HG03064 (cell line): ENCODE data around the gene CBX3.
"Not testable (repeated sequence)": the region's sequence is repeated elsewhere in the genome, so short reads cannot be mapped to it uniquely, and the experiment has no call there.

Experiments
- ATAC-seq: cut with Tn5 transposase; IDR thresholded peaks from one replicate; pipeline ENCODE4 v1.9.1; 2021; ENCODE audit warnings: low read depth; ENCODE audit not compliant: unreplicated experiment

The CBX3 gene

DNA sequence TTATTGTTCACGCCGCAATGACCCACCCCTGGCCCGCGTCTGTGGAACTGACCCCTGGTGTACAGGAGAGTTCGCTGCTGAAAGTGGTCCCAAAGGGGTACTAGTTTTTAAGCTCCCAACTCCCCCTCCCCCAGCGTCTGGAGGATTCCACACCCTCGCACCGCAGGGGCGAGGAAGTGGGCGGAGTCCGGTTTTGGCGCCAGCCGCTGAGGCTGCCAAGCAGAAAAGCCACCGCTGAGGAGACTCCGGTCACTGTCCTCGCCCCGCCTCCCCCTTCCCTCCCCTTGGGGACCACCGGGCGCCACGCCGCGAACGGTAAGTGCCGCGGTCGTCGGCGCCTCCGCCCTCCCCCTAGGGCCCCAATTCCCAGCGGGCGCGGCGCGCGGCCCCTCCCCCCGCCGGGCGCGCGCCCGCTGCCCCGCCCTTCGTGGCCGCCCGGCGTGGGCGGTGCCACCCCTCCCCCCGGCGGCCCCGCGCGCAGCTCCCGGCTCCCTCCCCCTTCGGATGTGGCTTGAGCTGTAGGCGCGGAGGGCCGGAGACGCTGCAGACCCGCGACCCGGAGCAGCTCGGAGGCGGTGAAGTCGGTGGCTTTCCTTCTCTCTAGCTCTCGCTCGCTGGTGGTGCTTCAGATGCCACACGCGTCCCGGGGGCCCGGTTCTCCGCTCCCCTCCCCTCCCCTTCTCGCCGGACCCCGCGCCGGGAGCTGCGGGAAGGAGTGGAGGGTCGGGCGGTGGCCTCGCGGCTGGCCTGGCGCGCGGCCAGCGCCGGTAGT is at the start of gene CBX3:
CBX3 (plus strand) TSS at position 499 of the 772 bp plus-strand sequence. CDS start 1,254 bp downstream, outside the sequence.
- ATAC-seq, result peak; percentile 46

DNA sequence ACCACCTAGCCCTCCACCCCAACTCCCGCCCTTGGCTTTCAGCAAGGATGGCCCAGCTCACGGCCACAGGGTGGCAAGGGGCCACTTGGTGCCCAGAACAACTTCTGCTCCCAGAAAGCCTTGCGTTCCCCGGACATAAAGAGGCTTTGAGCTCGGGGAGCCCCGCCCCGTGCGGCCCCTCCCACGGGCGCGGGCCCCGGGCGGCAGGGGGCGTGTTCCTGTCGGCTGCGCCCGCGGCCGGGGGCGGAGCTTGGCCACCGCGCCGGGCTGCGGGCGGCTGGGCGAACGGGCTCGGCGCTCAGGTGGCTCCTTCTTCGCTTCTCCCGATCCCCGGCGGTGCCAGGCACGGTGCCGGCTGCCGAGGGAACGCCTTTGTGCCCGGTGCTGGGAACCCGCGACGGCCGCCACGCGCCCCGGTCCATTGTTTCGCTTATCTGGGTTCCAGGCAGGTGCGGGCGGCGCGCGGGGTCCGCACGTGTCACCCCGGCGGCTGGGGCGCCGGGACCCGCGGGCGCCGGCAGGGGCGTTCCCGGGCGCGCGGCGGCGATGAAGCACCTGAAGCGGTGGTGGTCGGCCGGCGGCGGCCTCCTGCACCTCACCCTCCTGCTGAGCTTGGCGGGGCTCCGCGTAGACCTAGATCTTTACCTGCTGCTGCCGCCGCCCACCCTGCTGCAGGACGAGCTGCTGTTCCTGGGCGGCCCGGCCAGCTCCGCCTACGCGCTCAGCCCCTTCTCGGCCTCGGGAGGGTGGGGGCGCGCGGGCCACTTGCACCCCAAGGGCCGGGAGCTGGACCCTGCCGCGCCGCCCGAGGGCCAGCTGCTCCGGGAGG is 49.4 kb upstream of the CBX3 start, which contains the start of gene NFE2L3:
NFE2L3 (plus strand) TSS at position 246 of the 829 bp plus-strand sequence; CDS start at position 547, 301 bp downstream.
- peak; percentile 56 for ATAC-seq

DNA sequence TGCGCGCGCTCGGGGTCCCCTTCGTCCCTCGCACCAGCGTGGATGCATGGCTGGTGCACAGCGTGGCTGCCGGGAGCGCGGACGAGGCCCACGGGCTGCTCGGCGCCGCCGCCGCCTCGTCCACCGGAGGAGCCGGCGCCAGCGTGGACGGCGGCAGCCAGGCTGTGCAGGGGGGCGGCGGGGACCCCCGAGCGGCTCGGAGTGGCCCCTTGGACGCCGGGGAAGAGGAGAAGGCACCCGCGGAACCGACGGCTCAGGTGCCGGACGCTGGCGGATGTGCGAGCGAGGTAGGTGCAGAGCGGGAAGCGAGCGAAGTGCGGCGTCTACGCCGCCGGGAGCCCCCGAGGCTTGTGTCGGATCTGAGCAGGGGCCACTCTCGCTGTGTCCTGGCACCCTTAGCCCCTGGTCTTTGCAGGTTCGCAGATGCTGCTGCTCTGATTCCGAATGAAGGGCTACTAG is 48.7 kb upstream of the CBX3 start:
- ATAC-seq, result peak; percentile 29

DNA sequence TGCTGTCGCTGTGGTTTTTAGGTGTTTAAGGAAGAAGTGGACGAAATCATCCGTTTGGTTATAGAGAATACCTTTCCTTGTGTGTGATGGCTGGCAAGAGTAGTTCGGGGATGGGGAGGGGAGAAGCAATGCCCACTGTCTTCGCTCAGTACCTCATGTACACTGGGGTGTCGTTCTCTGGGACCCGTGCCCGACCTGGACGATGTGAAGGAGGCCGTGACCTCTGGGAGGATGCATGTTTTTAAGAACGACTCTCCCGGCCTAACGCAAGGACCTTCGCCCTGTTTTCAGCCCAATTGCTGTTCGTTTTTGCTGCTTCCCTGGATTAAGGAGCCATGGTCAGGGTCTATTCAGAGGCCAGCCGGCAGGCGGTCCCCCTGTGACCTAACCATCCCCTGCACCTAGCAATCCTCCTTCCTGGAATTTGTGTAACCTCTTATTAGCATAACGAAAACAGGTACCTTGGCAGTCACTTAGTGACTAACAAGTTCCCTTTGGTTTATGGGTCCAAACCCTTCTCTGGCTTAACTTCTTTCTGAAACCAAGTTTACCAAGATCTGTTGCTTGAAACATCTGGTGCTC is 48.2 kb upstream of the CBX3 start:
- ATAC-seq, result no peak

DNA sequence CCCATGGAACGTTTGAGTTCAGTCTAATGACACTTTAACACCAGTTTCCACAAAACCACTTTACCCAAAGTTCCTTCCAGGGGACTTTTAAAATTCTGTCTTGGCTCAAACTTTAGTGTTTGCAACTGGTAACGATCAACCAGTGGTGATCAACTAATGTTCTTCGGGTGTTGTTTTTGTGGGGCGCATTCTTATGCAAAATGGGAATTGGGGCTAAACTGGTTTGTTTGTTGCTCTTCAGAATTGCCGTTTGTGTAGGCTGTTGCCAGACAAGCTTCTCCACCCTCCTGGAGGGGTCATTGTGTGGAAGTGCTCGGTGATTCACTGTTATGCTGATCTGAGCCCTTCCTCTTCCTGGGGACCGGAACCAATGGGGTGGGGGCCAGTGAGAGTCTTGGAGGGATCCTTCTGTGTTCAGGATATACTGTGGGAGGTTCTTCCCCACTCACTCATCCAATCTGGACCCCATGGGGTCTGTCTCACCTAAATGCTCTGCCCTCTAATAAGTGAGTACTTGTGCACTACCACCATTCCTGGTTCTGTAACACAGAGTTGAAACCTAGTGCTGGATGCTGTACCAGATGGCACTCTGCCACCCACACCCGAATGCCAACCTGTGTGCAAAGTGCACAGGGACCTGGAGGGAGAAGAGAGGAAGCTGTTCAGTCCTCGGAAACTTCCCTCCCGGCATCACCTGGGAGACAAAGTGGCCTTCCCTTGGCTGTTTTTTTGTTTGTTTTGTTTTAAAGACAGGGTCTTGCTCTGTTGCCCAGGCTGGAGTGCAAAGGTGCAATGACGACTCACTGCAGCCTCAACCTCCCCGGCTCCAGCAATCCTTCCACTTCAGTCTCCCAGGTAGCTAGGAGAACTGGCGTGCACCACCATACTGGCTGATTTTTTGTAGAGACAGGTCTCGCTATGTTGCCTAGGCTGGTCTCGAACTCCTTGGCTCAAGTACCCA is 47.4 kb upstream of the CBX3 start:
- ATAC-seq, result no peak

DNA sequence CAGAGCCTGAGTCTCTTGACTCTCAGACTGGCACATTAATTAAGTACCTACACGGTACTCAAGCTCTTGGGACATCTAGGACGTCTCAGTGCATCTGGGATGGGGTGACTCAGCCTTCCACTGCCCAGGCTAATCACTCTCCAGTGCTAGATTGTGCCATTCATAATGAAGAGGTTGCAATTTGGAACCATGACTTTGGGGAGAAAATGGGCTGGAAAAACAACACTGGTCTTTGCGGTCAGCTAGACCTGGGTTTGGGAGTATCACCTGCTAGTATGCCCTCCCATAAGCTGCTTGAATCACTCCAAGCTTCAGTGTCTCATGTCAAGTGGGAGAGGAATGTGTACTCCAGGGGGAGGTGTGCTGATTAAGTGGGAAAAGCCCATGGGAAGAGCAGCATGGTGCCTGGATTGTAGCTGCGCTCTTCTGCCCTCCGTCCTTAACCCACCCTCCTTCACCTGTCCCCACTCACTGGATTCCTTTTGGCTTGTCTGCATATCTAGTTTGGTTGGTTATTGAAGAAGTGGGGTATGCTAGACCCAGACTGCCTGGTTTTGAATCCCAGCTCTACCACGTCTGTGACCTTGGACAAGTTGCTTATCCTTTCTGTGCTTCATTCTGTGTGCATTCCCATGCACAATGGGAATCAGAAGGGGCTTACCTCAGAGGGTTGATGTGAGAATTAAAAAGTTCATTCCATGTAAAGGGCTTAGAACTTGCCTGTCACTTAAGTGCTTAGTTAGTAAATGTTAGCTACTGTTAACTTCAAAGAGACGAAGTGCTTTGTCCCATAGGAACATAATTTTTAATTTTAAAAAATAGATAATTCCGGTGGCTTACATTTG is 45.8 kb upstream of the CBX3 start:
- no peak for ATAC-seq

DNA sequence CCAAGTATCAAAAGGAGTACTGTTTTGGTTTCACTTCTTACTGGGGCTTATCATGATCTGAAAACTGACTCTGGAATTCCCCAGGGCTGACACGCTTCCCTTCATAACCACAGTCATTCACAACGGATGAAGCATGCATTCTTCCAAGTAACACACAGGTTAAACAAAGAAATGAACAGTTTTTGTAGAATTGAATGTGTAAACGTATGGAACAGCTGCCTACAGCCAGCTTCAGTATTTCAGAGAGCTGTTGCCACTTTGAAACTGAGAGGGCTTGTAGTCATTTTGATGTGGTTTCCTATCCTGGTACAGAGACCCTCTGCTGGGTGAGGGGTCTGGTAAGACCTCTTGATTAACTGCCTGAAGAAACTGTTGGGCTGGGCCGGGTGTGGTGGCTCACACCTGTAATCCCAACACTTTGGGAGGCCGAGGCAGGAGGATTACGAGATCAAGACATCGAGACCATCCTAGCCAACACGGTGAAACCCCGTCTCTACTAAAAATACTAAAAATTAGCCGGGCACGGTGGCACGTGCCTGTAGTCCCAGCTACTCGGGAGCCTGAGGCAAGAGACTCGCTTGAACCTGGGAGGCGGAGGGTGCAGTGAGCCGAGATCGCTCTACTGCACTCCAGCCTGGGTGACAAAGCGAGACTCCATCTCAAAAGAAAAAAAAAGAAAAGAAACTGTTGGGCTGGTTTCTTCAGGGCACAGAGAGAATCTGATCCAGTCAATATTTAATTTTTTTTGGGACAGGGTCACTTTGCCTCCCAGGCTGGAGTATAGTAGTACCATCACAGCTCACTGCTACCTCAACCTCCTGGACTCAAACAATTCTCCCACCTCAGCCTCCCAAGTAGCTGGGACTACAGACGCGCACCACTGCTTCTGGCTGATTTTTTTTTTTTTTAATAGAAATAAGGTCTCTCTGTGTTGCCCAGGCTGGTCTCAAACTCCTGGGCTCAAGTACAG is 44.8 kb upstream of the CBX3 start:
- no peak for ATAC-seq

DNA sequence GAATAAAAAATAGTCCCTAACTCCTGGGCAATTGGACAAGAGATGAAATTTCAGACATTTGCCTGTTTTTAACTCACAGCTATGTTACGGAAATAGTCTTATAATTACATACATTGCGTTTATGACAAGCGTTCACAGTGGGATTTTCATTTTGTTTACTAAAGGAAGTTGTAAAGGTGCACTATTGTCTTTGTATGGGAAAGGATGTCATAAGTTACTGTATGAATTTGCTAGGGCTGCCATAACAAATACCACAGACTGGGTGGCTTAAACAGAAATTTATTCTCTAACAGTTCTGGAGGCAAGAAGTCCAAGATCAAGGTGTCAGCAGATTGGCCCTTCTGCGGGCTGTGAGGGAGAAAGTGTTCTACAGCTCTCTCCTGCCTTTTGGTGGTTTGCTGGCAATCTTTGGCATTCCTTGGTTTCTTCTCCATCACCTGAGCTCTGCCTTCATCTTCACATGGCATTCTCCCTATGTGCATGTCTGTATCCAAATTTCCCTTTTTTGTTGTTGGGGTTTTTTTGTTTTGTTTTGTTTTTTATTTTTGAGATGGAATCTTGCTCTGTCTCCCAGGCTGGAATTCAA is 43.9 kb upstream of the CBX3 start:
- ATAC-seq, result no peak

DNA sequence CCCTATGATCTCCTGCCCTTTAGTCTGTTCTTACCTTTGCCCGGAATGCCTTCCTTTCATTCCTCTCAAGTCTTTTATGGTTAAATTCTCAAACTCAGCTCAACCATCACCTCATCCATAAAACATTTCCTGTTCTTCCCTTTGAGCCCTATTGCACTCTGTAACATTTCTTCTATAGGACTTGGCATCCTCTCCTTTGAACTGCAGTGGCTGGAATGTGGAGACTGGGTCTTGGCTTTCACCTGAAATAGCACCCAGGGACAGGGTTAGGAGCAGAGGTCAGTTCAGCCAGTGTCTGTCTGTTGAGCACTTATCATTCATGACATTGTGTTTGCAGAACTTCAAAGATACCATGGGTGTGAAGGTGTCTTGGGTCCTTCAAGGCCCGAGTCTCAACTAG is 42.3 kb upstream of the CBX3 start:
- no peak for ATAC-seq

DNA sequence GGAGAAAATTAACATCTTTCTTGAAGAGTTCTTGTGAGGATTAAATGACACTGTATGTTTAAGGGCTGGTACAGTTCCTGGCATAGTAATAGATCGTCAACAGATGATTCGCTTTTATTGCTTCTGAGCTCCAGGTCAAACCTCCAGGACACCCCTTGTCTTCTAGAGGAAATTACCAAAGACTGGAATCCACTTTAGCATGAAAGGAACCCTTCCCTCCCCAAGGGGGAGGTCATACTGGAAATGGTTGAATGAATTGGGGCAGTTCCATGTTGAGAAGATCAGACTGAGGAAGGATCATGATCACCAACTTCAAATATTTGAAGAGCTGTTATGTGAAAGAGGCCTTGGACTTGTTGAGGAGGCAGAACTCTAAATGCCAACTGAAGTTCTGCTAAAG is 40.6 kb upstream of the CBX3 start:
- ATAC-seq, result no peak

DNA sequence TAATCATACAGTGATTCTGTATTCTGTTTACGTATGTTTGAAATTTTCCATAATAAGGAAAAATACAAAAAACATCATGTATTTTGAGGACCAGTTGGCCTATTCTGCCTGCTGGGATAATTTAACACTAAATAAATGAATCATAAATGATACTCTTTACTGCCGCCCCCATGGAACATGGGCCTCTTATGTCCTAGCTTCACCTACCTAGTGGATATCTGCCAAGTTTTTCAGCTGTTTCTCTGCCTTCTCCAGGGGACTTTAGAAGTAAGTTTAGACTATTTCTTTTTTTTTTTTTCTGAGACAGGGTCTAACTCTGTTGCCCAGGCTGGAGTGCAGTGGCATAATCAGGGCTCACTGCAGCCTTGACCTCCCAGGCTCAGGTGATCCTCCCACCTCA is 39.1 kb upstream of the CBX3 start:
- no peak for ATAC-seq

DNA sequence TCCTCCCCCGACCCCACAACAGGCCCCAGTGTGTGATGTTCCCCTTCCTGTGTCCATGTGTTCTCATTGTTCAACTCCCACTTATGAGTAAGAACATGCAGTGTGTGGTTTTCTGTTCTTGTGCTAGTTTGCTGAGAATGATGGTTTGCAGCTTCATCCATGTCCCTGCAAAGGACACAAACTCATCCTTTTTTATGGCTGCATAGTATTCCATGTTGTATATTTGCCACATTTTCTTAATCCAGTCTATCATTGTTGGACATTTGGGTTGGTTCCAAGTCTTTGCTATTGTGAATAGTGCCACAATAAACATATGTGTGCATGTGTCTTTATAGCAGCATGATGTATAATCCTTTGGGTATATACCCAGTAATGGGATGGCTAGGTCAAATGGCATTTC is 37.7 kb upstream of the CBX3 start:
- not testable (repeated sequence) for ATAC-seq

DNA sequence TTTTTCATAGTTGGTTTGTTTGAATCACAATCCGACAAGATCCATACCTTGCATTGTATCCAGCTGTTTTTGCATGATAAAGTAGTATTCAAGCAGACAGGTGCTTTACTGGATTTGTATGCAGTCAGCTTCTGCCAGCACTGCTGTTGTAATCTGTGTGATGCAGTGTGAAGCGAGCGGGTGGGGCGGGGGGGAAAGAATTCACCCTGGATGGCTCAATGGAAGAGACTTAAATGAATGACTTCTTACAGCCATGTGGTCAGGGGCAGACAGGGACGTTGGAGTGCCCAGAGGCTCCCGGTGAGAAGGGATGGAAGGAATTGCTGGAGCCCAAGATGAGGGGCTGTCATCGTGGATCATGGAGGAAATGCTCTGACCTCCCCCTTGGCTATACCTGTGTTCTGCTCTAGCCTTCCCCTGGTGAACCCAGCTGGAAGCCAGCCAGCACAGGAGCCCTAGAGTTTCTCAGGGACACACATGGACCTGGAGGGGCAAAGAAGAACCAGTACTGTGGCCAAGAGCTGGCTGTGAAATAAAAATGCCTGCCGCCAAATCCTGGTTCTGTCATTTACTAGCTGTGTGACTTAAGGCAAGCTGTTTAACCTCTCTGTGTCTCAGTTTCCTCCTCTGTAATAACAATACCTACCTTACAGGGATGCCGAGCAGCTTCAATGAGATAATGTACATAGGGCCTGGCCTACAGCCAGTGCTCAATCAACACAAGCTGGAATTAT is 35.4 kb upstream of the CBX3 start:
- no peak for ATAC-seq

DNA sequence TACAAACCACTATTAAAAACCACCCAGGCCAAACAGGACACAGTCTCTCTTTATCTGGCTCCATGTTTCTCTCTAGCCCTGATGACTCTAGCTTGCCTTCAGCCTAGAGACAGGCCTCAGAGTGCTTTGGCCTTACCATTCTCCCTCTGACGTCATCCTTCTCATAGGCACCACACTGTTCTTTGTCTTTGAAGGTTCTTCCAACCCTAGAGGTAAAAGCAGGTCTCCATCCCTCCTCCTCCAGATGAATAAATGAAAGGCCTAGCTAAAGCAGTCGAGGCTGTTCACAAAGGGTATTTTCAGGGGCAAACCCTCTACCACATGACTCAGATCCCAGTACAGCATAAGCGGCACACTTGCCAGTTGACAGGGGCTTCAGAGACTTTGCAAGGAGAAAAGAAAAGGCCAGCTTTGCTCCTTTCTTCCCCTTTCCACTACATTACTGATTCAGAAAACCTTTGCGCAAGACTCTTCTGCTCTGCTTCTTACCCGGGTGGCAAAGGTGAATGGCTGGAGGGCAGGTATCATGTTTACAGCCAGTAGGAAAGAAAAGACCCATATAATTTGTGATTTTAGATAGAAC is 34.8 kb upstream of the CBX3 start:
- peak; percentile 10 for ATAC-seq

DNA sequence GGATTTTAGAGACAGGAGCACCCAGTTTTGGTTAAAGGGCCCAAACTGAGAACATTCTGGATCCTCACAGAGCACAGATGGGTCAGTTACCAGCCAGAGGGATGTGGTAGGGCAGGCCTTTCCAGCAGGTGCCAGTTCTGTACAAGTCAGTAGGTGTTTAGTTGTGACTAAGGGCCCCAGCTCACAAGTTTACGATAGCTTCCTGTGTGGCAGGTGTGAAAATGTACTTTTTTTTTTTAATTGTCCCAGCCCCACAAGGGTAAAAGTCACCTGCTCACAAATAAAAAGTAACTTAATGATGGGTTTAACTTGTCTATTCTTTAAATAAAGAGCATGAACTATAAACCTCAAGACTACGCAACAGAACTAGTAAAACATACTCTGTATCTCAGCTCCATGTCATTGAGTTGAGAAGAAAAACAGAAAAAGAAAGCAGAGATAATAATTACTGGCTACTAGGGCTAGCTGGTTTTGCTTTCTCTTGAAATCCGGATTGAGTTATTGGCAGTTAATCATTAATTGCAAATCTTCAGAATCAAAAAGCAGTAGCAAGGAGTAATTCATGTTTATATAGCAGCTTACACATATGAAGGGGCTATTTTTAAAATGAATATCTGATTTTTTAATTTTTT is 34.1 kb upstream of the CBX3 start:
- peak; percentile 91 for ATAC-seq

DNA sequence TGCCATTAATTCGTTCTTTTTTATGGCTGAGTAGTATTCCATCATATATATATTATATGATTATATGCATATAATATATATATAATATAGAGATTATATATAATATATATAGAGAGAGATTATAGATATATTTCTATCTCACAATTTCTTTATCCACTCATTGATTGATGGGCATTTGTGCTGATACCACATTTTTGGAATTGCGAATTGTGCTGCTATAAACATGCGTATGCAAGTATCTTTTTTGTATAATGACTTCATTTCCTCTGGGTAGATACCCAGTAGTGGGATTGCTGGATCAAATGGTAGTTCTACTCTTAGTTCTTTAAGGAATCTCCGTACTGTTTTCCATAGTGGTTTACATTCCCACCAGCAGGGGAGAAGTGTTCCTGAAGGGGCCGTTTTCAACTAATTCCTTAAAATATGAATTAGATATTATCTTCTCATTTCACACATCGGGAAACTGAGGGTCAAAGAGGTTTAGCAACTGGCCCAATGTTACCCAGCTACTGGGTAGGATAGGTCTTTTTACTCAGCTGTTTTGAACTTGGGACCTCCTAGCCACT is 33.0 kb upstream of the CBX3 start:
- no peak for ATAC-seq
